Tibial artery (tissue), 4 donors: Measurements from ENCODE around the gene TTC7B.

Source experiments
- DNase-seq, 2 donors: peaks; one replicate each; pipeline ENCODE4 v3.0.0-alpha.2; 2019
- H3K27ac ChIP-seq, 2 donors: fragments of 200-600 bp; sonication (generic) in 1 of 2; 1 replicate in 1 of 2; 2 replicates in 1 of 2; pipeline ENCODE4 v1.5.1; 2018 to 2019; ENCODE audit warnings: mild to moderate bottlenecking in 1 of 2
- H3K27me3 ChIP-seq, 2 donors: fragments of 200-600 bp; sonication (generic) in 1 of 2; one replicate each; pipeline versions ENCODE4 v1.5.1 to v1.6.0; 2016 to 2019
- H3K36me3 ChIP-seq, 3 donors: fragments of 200-600 bp; sonication (generic) in 2 of 3; one replicate each; pipeline ENCODE4 v1.5.1; 2016 to 2019; ENCODE audit warnings: mild to moderate bottlenecking in 2 of 3
- H3K4me1 ChIP-seq, 4 donors: fragments of 200-600 bp; sonication (generic) in 2 of 4; 1 replicate in 3 of 4; 2 replicates in 1 of 4; pipeline ENCODE4 v1.5.1; 2016 to 2019
- H3K4me3 ChIP-seq, 2 donors: fragments of 200-600 bp; sonication (generic) in 1 of 2; 1 replicate in 1 of 2; 2 replicates in 1 of 2; pipeline ENCODE4 v1.5.1; 2018 to 2019; ENCODE audit warnings: mild to moderate bottlenecking in 2 of 2
- H3K9me3 ChIP-seq, 3 donors: fragments of 200-600 bp; sonication (generic) in 1 of 3; one replicate each; pipeline ENCODE4 v1.5.1; 2016 to 2019
- intact Hi-C: fragments of 100-400 bp; cut with DNase I; formaldehyde crosslinking; loops from one replicate; pipeline ENCODE4 v1.15.0; 2023; ENCODE audit warnings: low total_unique reads
- TF ChIP-seq, protein P1 (sequence below), 2 experiments: fragments of 200-600 bp in 1 of 2; fragments of 450-650 bp in 1 of 2; IDR thresholded peaks; one replicate each; pipeline ENCODE4 v1.5.1; 2017 to 2019; ENCODE audit warnings: antibody characterized with exemption in 2 of 2, mild to moderate bottlenecking in 1 of 2, moderate library complexity in 1 of 2

TTC7B gene

DNA sequence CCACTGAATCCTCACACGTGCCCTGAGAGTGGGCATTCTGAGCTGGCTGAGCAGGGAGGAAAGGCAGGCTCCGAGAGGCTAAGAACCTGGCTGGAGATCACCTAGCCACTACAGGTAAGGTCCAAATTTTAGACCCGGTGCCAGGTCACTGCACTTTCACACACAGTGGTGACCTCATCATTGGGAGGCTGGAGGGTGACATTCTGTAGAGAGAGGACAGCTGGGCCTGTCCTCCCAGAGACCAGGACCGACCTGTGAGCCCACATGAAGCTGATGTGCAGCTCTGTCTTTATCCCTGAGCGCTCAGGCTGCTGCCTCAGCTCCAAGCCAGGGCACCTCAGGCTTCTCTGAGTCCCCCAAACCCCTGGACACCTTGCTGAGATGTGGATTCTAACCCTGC is 4.1 kb downstream of the TTC7B start:
- Histone ChIP-seq H3K9me3 (no peaks in the 10 kb centered on the region), H3K27ac (no peak overlapping the region), H3K27me3 (no peaks in the 10 kb centered on the region), H3K4me1 (peaks cover 0 to 26% (median 12%) of the 10 kb centered on the region in 4 donors), H3K36me3 (no peaks in the 10 kb centered on the region), H3K4me3 (no peak overlapping the region)
- no peak for DNase-seq
- intact Hi-C loops: loop anchor here (10.0 kb wide), 2 partner anchors 417 to 487 kb away; partner anchors contain the start of gene CALM1
- TF ChIP-seq, protein P1, sequence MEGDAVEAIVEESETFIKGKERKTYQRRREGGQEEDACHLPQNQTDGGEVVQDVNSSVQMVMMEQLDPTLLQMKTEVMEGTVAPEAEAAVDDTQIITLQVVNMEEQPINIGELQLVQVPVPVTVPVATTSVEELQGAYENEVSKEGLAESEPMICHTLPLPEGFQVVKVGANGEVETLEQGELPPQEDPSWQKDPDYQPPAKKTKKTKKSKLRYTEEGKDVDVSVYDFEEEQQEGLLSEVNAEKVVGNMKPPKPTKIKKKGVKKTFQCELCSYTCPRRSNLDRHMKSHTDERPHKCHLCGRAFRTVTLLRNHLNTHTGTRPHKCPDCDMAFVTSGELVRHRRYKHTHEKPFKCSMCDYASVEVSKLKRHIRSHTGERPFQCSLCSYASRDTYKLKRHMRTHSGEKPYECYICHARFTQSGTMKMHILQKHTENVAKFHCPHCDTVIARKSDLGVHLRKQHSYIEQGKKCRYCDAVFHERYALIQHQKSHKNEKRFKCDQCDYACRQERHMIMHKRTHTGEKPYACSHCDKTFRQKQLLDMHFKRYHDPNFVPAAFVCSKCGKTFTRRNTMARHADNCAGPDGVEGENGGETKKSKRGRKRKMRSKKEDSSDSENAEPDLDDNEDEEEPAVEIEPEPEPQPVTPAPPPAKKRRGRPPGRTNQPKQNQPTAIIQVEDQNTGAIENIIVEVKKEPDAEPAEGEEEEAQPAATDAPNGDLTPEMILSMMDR (IDR thresholded peaks at IDR 0.05): no peak

DNA sequence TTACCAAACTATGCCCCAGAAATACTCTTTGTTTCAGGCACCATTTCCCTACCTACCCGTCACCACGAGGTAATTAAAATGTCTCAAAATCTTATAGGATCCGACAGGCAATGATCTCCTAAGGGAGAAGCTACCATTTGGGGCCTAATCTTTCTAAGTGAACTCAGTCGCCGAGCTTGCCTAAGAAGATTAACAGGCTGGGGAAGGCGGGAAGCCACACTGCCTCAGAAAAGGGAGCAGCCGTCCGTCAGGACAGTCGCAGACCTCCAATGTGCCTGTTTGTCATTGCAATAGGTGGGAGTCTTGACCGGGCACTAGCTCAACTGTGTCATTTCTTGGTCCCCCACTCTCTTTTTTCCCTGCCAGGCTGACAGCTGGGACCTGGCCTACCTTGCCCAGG is 4.6 kb downstream of the TTC7B start:
- peaks cover 0 to 26% (median 10%) of the 10 kb centered on the region in 4 donors for H3K4me1 ChIP-seq
- intact Hi-C loops: loop anchor here (10.0 kb wide), 2 partner anchors 417 to 487 kb away; partner anchors contain the start of gene CALM1
- DNase-seq: no peak

DNA sequence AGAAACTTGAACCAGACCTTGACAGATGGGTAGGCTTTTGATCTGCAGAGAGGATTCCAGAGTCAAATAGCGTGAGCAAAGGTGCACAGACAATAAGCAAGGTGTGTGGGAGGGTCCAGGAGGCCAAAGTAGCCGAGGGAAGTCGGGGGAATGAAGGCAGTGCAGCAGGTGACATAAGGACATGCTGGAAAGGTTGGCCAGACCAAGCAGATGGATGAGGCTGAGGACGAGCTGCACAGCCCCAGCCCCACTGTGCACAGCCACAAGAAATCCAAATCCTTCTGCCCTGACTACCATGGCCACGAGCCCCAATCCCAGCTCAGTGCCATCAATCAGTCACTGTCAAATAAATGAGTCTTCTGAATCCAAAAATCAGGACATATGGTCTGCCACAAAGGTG is 5.4 kb downstream of the TTC7B start:
- no peak for DNase-seq
- Histone ChIP-seq H3K9me3 (no peaks in the 10 kb centered on the region), H3K27ac (no peak overlapping the region), H3K4me1 (peaks cover 0 to 23% (median 9%) of the 10 kb centered on the region in 4 donors), H3K36me3 (no peaks in the 10 kb centered on the region), H3K4me3 (no peak overlapping the region), H3K27me3 (no peaks in the 10 kb centered on the region)
- intact Hi-C loops: loop anchor here (10.0 kb wide), 2 partner anchors 416 to 486 kb away; partner anchors contain the start of gene CALM1
- TF ChIP-seq, protein P1 (IDR thresholded peaks at IDR 0.05): no peak

More for the DNA sequence above, 4.6 kb downstream of the TTC7B start:
- Histone ChIP-seq H3K36me3 (no peaks in the 10 kb centered on the region), H3K9me3 (no peaks in the 10 kb centered on the region), H3K27ac (no peak overlapping the region), H3K4me3 (no peak overlapping the region), H3K27me3 (no peaks in the 10 kb centered on the region)
- TF ChIP-seq, protein P1 (IDR thresholded peaks at IDR 0.05): no peak

DNA sequence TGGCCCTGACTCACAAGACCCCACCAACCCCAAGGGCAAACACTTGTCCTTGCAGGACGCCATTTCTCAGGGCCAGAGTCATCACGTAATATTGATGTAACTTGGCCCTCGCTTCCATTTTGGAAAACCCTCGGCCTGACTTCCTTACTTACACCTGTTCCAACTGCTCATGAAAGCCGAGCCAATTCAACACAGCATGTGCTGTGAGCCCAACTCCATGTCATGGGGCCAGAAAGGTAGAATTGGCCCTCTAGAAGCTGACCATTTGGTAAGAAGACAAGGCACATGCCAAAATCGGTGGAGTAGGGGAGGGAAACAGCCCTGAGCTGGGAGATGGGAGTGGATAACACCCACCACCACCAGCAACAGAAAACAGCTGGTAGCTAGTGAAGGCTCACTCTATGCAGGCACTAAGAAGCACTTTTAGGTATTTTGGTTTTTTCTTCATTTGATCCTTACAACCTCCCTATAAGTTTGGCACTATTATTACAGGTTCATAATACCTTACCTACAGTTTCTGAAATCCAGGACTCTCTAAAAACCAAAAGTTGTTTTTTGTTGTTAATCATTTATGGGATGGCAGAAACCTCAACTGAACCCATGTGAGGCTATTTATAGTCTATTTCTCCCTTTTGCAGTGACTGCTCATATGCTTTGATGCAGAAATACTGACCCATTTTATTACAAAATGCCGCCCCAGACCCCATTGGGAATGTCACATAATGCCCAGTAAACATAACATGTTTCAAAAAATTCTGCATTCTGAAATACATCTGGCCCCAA is 6.5 kb downstream of the TTC7B start:
- no peak overlapping the region for H3K27ac ChIP-seq

DNA sequence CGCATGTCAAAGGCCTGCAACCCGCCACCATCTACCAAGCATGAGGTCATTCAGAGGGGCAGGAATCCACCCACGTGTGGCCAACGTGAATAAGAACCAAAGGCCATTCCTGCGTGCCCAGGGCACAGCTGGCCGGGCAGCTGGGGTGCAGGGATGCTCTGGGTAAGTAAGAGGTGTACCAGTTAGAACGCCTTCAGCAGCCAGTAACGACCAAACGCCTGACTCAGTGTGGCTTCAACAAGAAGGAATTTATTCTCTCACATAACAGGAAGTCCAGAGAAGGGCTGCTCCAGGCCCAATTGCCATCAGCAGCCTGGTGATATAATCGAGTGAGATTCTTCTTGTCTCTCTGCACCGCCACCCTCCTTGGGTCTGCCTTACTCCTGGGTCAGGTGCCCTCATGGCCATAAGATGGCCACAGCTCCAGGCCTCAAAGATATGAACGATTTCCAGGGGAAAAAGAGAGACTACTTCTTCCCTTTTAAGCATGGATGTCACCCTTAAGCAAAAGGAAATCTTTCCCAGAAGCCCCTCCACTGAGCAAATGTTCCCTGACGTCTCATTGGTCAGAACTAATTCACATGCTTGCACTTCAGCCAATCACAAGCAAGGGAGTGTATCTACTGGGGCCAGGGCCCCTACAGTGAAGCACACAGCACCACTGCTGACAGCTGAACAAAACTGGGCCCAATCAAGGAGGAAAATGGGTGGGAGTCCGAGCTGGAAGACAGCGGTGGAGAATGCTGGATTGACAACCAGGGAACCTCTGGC is 7.3 kb downstream of the TTC7B start:
- H3K36me3 ChIP-seq: no peaks in the 10 kb centered on the region
- no peak overlapping the region for H3K4me3 ChIP-seq
- intact Hi-C loops: no loop called here
- TF ChIP-seq, protein P1 (IDR thresholded peaks at IDR 0.05): no peak
- H3K9me3 ChIP-seq: no peaks in the 10 kb centered on the region
- DNase-seq: no peak
- no peaks in the 10 kb centered on the region for H3K27me3 ChIP-seq
- H3K4me1 ChIP-seq: peaks cover 0 to 10% (median 2%) of the 10 kb centered on the region in 4 donors
- H3K27ac ChIP-seq: no peak overlapping the region

More for the DNA sequence above, 6.5 kb downstream of the TTC7B start:
- no peaks in the 10 kb centered on the region for H3K36me3 ChIP-seq
- H3K9me3 ChIP-seq: no peaks in the 10 kb centered on the region
- H3K27me3 ChIP-seq: no peaks in the 10 kb centered on the region
- TF ChIP-seq, protein P1 (IDR thresholded peaks at IDR 0.05): no peak
- no peak overlapping the region for H3K4me3 ChIP-seq
- peaks cover 0 to 12% (median 1%) of the 10 kb centered on the region in 4 donors for H3K4me1 ChIP-seq
- intact Hi-C loops: loop anchor here (10.0 kb wide), 2 partner anchors 415 to 485 kb away; partner anchors contain the start of gene CALM1
- no peak for DNase-seq
